ENCODE results near the gene NRXN3.
"Not testable (repeated sequence)": the region's sequence is repeated elsewhere in the genome, so short reads cannot be mapped to it uniquely, and the experiment has no call there.

NRXN3 gene

DNA sequence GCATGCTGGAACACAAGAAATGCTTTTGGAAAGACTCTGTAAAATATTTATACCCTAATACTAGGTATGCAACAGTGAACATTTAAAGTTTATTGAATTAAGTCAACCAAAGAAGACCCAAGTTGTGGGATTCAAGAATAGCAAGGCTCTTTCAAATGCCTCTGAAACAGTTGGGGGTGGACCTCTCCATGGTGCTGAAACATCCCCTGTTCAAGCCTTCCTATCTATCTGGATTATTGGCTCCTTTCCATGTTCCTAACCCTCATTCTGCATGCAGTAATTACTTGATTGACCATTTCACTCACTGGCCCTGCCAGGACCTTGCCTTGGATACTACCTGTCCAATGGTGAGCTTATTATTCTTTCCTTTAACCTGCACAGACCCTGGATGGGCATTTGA, 349.7 kb downstream of the NRXN3 start:
- H3K4me3 ChIP-seq (ENCODE audit: low read depth, low read length) = no peak overlapping the region
- no peaks in the 10 kb centered on the region for H3K36me3 ChIP-seq (ENCODE audit: insufficient read depth, low read length)
- no peaks in the 10 kb centered on the region for H3K27me3 ChIP-seq (ENCODE audit: insufficient read depth, low read length)
- H3K79me2 ChIP-seq (ENCODE audit: control insufficient read depth, insufficient read depth, low read length, unreplicated experiment) = no peaks in the 10 kb centered on the region
- no peak overlapping the region for H2AFZ ChIP-seq (ENCODE audit: low read length, unreplicated experiment)
- H3K27ac ChIP-seq (ENCODE audit: low read depth, low read length) = no peak overlapping the region
- H3K4me1 ChIP-seq (ENCODE audit: control insufficient read depth, insufficient read depth, low read length, unreplicated experiment) = no peaks in the 10 kb centered on the region

DNA sequence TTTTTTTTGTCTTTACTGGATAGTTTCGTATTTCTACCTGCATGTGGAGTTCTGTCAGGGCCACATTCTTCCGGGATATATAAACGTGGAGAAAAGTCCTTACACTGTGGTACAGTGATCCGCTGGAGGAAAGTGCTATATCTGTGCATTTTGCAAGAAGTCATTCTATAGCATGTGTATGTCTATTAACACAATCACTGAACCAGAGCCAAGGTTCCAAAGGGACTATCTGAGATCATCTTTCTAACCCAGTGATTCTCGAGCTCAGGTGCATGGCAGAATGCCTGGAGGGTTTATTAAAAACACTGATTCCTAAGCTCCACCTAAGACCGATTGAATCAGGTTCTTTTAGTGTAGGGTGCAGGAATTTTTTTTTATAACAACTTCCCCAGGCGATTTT, 354.0 kb downstream of the NRXN3 start:
- Histone ChIP-seq H3K4me1 (ENCODE audit: control insufficient read depth, insufficient read depth, low read length, unreplicated experiment) (no peaks in the 10 kb centered on the region), H3K27ac (ENCODE audit: low read depth, low read length) (no peak overlapping the region)

DNA sequence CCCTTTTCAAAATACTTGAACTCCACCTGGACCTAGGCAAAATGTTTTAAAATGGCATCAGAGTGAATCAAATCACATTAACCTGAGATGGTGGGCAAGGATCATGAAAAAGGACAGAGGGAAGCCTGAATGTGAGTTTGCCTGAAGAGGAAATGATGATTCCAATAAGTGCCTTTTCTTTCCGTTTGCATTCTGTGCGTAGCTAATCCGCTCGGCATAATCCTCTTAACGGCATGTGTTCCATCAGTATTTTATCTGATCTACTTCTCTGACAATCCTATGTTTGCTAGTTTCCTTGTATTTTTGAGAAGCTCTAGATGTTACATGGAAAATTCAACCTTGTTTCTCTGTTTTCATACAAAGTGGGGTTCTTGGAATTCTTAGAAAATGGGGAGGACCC, 354.6 kb downstream of the NRXN3 start:
- Histone ChIP-seq H3K4me3 (ENCODE audit: low read depth, low read length) (no peak overlapping the region), H2AFZ (ENCODE audit: low read length, unreplicated experiment) (no peak overlapping the region), H3K4me1 (ENCODE audit: control insufficient read depth, insufficient read depth, low read length, unreplicated experiment) (no peaks in the 10 kb centered on the region), H3K27ac (ENCODE audit: low read depth, low read length) (no peak overlapping the region), H3K36me3 (ENCODE audit: insufficient read depth, low read length) (no peaks in the 10 kb centered on the region), H3K79me2 (ENCODE audit: control insufficient read depth, insufficient read depth, low read length, unreplicated experiment) (no peaks in the 10 kb centered on the region), H3K27me3 (ENCODE audit: insufficient read depth, low read length) (no peaks in the 10 kb centered on the region)

More for the DNA sequence above, 354.0 kb downstream of the NRXN3 start:
- H3K36me3 ChIP-seq (ENCODE audit: insufficient read depth, low read length) = no peaks in the 10 kb centered on the region
- H2AFZ ChIP-seq (ENCODE audit: low read length, unreplicated experiment) = no peak overlapping the region
- no peak overlapping the region for H3K4me3 ChIP-seq (ENCODE audit: low read depth, low read length)
- H3K79me2 ChIP-seq (ENCODE audit: control insufficient read depth, insufficient read depth, low read length, unreplicated experiment) = no peaks in the 10 kb centered on the region
- H3K27me3 ChIP-seq (ENCODE audit: insufficient read depth, low read length) = no peaks in the 10 kb centered on the region

DNA sequence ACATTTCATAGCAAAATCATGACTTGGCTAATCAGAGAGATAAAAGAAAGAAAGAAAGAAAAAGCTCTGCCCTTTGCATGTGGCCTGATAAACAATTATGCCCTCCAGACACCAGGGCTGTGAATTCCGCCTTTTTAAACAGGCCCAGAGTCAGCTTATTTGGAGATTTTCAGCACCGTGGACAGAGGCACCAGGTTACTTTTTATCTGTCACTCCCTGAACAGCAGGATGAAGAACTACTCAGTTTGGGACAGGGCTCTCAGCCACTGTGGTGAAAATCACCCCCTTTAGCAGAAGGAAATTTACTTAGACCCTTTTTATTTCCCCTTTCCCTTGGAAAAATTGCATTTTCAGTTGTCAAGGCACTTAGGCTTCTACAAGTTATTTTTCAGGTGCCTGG, 359.9 kb downstream of the NRXN3 start:
- no peak overlapping the region for H3K27ac ChIP-seq (ENCODE audit: low read depth, low read length)
- H3K4me1 ChIP-seq (ENCODE audit: control insufficient read depth, insufficient read depth, low read length, unreplicated experiment) = no peaks in the 10 kb centered on the region
- H3K79me2 ChIP-seq (ENCODE audit: control insufficient read depth, insufficient read depth, low read length, unreplicated experiment) = no peaks in the 10 kb centered on the region
- H3K27me3 ChIP-seq (ENCODE audit: insufficient read depth, low read length) = no peaks in the 10 kb centered on the region
- H3K36me3 ChIP-seq (ENCODE audit: insufficient read depth, low read length) = no peaks in the 10 kb centered on the region
- no peak overlapping the region for H3K4me3 ChIP-seq (ENCODE audit: low read depth, low read length)
- no peak overlapping the region for H2AFZ ChIP-seq (ENCODE audit: low read length, unreplicated experiment)

DNA sequence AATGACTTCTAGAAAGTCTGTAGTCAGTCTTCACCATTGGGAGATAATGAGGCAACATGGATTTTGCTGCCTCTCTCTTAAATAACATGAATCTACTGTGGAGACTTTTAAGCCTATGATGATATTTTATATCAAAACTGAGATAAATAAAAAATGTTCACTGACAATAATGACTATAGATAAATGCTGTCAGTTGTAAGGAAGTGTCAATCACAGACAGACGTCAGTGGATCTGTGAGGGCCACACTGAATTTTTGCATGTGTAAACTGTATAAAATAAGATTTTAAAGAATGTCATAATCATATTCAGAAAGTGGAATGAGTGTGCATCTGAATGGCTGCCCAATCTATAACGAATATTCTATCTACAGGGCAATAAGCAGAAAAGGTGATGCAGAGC, 364.0 kb downstream of the NRXN3 start:
- Histone ChIP-seq H3K27ac (ENCODE audit: low read depth, low read length) (no peak overlapping the region), H3K36me3 (ENCODE audit: insufficient read depth, low read length) (no peaks in the 10 kb centered on the region), H3K79me2 (ENCODE audit: control insufficient read depth, insufficient read depth, low read length, unreplicated experiment) (no peaks in the 10 kb centered on the region), H3K4me3 (ENCODE audit: low read depth, low read length) (no peak overlapping the region), H2AFZ (ENCODE audit: low read length, unreplicated experiment) (no peak overlapping the region), H3K4me1 (ENCODE audit: control insufficient read depth, insufficient read depth, low read length, unreplicated experiment) (no peaks in the 10 kb centered on the region), H3K27me3 (ENCODE audit: insufficient read depth, low read length) (no peaks in the 10 kb centered on the region)

DNA sequence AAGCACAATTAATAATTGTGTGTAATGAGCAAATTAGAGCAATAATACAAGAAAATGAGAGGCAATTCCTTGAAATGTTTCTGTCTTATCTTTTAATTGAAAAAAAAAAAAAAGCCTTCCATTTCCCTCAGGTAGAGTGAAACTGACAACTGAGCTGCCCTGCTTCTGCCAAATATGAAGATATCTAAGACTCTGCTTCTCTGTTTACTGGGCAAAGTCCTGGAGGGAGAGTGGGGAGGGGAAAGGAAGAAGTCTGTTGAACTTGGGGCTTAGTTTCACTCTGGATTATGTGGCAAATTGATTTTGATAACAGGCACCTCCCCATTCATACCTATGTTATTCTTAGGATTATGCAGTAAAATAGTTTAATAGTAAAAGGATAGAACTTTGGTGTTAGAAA, 364.9 kb downstream of the NRXN3 start:
- Histone ChIP-seq H3K4me3 (ENCODE audit: low read depth, low read length) (no peak overlapping the region), H2AFZ (ENCODE audit: low read length, unreplicated experiment) (no peak overlapping the region), H3K27ac (ENCODE audit: low read depth, low read length) (no peak overlapping the region), H3K79me2 (ENCODE audit: control insufficient read depth, insufficient read depth, low read length, unreplicated experiment) (no peaks in the 10 kb centered on the region), H3K27me3 (ENCODE audit: insufficient read depth, low read length) (no peaks in the 10 kb centered on the region), H3K4me1 (ENCODE audit: control insufficient read depth, insufficient read depth, low read length, unreplicated experiment) (no peaks in the 10 kb centered on the region), H3K36me3 (ENCODE audit: insufficient read depth, low read length) (no peaks in the 10 kb centered on the region)

DNA sequence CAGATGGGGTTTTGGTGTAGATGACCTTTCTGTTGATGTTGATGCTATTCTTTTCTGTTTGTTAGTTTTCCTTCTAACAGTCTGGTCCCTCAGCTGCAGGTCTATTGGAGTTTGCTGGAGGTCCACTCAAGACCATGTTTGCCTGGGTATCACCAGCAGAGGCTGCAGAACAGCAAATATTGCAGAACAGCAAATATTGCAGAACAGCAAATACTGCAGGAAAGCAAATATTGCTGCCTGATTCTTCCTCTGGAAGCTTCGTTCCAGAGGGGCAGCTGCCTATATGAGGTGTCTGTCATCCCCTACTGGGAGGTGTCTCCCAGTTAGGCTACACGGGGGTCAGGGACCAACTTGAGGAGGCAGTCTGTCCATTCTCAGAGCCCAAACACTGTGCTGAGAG, 371.6 kb downstream of the NRXN3 start:
- not testable (repeated sequence) for H3K4me1 ChIP-seq (ENCODE audit: control insufficient read depth, insufficient read depth, low read length, unreplicated experiment); H2AFZ ChIP-seq (ENCODE audit: low read length, unreplicated experiment); H3K27ac ChIP-seq (ENCODE audit: low read depth, low read length); H3K79me2 ChIP-seq (ENCODE audit: control insufficient read depth, insufficient read depth, low read length, unreplicated experiment); H3K27me3 ChIP-seq (ENCODE audit: insufficient read depth, low read length); H3K36me3 ChIP-seq (ENCODE audit: insufficient read depth, low read length); H3K4me3 ChIP-seq (ENCODE audit: low read depth, low read length)

DNA sequence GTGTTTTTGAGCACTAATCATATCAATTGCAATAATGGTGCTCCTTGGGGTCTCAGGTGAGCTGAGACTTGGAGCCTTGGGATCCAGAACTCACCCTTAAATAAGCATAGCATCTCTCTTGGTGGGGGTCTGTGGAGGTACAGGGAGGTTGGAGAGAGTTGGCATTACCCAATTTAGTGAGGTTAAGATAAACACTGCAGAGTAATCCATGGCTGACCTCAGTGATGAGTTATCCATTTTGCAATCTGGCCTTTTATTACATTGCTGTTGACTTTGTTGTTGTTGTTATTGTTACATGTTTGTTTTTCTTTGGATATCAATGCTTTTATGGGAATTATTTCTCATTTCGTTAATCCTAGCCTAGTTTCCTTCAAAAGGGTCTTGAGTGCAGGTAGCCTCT, 373.3 kb downstream of the NRXN3 start:
- H3K27me3 ChIP-seq (ENCODE audit: insufficient read depth, low read length) = no peaks in the 10 kb centered on the region
- H3K79me2 ChIP-seq (ENCODE audit: control insufficient read depth, insufficient read depth, low read length, unreplicated experiment) = no peaks in the 10 kb centered on the region
- H2AFZ ChIP-seq (ENCODE audit: low read length, unreplicated experiment) = no peak overlapping the region
- H3K27ac ChIP-seq (ENCODE audit: low read depth, low read length) = no peak overlapping the region
- no peaks in the 10 kb centered on the region for H3K4me1 ChIP-seq (ENCODE audit: control insufficient read depth, insufficient read depth, low read length, unreplicated experiment)
- no peak overlapping the region for H3K4me3 ChIP-seq (ENCODE audit: low read depth, low read length)
- no peaks in the 10 kb centered on the region for H3K36me3 ChIP-seq (ENCODE audit: insufficient read depth, low read length)

DNA sequence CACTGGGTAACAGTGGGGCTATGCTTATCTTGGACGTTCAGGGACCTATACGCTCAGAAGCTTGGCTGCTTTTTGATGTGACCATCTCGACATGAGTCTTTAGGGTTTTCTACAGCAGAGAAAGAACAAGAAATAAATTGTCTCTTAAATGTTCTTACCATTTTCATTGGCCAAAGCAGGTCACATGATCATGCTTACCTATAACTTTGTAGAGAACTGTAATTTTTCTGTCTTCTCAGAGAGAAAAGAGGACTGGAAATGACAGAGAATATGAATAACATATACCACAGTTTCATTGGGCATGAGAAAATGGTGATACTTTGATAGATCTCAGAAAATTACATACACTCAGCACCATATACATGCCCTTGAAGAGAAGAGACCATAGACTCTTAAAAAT, 390.9 kb downstream of the NRXN3 start:
- Histone ChIP-seq H3K27ac (ENCODE audit: low read depth, low read length) (no peak overlapping the region), H3K79me2 (ENCODE audit: control insufficient read depth, insufficient read depth, low read length, unreplicated experiment) (no peaks in the 10 kb centered on the region), H3K36me3 (ENCODE audit: insufficient read depth, low read length) (no peaks in the 10 kb centered on the region), H2AFZ (ENCODE audit: low read length, unreplicated experiment) (no peak overlapping the region), H3K4me1 (ENCODE audit: control insufficient read depth, insufficient read depth, low read length, unreplicated experiment) (no peaks in the 10 kb centered on the region), H3K4me3 (ENCODE audit: low read depth, low read length) (no peak overlapping the region), H3K27me3 (ENCODE audit: insufficient read depth, low read length) (no peaks in the 10 kb centered on the region)

DNA sequence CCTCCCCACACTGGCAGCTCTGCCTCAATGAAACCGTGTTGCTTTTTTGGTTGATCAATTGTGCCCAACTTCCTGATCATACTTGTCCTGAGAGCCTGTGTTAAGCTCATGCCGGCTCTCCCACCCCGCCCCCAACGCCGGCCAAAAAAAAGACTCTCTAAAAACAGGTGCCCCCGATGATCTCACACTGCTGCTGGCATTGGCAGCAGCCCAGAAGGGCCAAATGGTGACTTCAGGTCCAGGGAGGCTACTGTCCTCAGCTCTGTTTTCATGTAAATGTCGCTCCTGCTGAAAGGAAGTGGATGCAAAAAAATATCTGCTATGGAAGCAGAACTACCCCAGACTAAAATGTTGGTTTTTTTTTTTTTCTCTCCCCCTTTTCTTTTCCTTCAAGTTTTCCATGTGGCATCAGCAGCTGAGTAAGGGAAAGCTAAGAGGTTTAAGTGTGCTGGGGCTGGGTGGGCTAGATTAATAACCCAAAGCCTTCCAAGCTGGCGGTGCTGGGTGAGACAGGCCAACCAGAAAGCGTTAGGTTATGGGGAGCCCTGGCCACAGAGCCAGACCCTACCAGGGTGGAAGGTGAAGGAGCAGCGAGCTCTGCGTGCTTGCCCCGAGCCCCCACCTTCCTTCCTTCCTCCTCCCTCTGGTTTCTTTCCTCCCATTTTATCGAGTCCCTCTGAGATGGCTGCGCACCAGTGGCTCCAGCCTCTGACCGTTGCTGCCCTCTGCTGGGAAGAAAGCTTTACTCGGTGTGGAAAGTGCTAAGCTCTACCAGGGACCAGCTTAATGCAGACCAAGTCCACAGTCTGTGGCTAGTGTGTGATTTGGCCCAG, 396.1 kb downstream of the NRXN3 start:
- no peaks in the 10 kb centered on the region for H3K36me3 ChIP-seq (ENCODE audit: insufficient read depth, low read length)
- H3K79me2 ChIP-seq (ENCODE audit: control insufficient read depth, insufficient read depth, low read length, unreplicated experiment) = no peaks in the 10 kb centered on the region
- no peak overlapping the region for H3K27ac ChIP-seq (ENCODE audit: low read depth, low read length)
- H3K4me3 ChIP-seq (ENCODE audit: low read depth, low read length) = no peak overlapping the region
- no peaks in the 10 kb centered on the region for H3K4me1 ChIP-seq (ENCODE audit: control insufficient read depth, insufficient read depth, low read length, unreplicated experiment)
- no peaks in the 10 kb centered on the region for H3K27me3 ChIP-seq (ENCODE audit: insufficient read depth, low read length)
- peak overlapping the region; percentile 8 for H2AFZ ChIP-seq (ENCODE audit: low read length, unreplicated experiment)

DNA sequence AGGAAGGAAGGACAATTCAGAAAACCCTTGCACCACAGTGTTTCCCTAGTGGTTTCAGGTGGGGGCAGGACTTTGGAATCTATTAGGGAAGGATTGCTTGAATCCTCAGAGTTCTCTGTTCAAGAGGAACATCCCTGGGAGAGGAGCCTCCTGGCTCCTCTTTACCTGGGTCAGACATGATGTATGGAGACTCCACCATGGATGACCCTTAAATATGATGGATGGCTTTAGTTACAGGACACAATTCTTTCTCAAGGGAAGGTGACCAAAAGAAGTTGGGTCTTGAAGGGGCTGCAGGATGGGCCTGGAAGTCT, 396.6 kb downstream of the NRXN3 start:
- H3K4me1 ChIP-seq (ENCODE audit: control insufficient read depth, insufficient read depth, low read length, unreplicated experiment) = no peaks in the 10 kb centered on the region
- H3K36me3 ChIP-seq (ENCODE audit: insufficient read depth, low read length) = no peaks in the 10 kb centered on the region
- H3K4me3 ChIP-seq (ENCODE audit: low read depth, low read length) = no peak overlapping the region
- H3K79me2 ChIP-seq (ENCODE audit: control insufficient read depth, insufficient read depth, low read length, unreplicated experiment) = no peaks in the 10 kb centered on the region
- no peak overlapping the region for H2AFZ ChIP-seq (ENCODE audit: low read length, unreplicated experiment)
- H3K27ac ChIP-seq (ENCODE audit: low read depth, low read length) = no peak overlapping the region
- H3K27me3 ChIP-seq (ENCODE audit: insufficient read depth, low read length) = no peaks in the 10 kb centered on the region

Measured in ACC112 (cell line).